ENCODE results near the gene KCNK17.

The KCNK17 gene

DNA sequence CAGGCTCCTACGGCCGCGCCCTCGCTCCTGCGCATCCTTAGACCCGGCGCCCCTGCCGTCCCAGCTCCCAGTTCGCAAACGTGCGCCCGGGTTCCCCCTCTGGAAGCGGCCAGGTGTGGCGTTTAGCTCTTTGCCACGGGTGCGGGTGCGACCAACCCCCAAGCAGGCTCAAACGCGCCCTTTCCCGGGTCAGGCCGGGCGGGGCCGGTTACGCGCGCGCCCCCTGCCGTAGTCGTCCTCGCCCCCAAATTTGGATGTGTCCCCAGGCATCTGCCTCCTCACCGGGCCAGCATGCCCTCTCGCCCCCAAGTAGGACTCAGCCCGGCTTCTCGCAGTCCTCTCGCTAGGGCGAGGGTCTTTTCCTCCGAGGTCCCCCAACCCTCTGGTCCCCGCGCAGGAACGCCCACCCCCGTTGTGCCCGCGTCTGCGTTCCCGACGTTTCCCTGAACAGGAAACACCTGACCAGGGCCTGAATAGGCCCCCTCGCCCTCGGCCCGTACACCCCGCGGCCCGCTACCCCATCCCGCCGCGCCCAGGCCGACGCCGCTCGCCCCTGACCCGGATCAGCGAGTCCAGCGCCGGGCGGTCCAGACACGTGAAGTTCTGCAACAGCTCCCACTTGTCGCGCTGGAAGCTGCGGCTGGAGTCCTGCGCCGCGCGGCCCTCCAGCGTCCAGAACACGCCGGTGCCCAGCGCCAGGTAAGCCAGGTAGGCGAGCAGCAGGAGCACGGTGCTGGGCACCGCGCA, 520 bp downstream of the KCNK17 start:
- no peak overlapping the region for H3K27ac ChIP-seq
- no peak for DNase-seq (ENCODE audit: low spot score)
- ChIA-PET CTCF (interaction anchor here (0.6 to 0.7 kb wide), 2 partner anchors 22 to 200 kb away, joined by 3 to 5 read pairs; no protein-coding TSS in a partner anchor), POLR2A (ENCODE audit: low non-redundant PET) (no interaction called here)
- TF ChIP-seq, protein P1, sequence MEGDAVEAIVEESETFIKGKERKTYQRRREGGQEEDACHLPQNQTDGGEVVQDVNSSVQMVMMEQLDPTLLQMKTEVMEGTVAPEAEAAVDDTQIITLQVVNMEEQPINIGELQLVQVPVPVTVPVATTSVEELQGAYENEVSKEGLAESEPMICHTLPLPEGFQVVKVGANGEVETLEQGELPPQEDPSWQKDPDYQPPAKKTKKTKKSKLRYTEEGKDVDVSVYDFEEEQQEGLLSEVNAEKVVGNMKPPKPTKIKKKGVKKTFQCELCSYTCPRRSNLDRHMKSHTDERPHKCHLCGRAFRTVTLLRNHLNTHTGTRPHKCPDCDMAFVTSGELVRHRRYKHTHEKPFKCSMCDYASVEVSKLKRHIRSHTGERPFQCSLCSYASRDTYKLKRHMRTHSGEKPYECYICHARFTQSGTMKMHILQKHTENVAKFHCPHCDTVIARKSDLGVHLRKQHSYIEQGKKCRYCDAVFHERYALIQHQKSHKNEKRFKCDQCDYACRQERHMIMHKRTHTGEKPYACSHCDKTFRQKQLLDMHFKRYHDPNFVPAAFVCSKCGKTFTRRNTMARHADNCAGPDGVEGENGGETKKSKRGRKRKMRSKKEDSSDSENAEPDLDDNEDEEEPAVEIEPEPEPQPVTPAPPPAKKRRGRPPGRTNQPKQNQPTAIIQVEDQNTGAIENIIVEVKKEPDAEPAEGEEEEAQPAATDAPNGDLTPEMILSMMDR (conservative IDR thresholded peaks at IDR 0.05; ENCODE audit: low read depth) = no peak

DNA sequence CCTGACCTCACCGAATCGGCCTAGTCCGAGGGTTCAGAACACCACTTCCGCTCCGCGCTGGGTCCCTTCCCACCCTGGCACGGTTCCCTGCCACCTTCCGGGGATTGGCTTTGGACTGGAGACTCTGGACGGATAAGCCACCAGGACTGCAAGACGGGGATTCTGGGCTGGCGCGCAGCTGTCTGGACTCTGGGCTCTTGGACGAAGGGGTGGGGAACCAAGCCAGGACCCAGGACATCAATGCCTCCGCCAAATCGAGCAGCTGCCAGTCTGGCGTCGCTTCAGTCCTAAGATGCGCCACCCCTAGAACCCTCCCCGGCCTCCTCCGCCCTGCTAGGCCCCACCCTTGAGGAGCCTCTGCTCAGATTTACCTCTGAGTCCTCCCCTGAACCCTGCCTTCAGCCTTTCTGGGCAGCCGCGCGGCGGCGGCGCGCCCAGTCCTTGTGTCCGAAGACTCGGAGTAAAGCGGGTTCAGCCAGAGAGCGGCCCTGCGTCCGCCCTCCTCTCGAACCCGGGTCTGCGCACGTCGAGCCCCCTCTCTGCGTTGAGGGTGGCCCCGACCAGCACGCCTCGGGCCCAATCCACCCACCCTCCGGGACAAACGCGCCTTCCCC, 1.2 kb downstream of the KCNK17 start:
- DNase-seq (ENCODE audit: low spot score) = no peak
- TF ChIP-seq, protein P1 (conservative IDR thresholded peaks at IDR 0.05; ENCODE audit: low read depth) = no peak
- ChIA-PET CTCF (interaction anchor here (0.6 to 0.7 kb wide), 2 partner anchors 21 to 199 kb away, joined by 3 to 5 read pairs; no protein-coding TSS in a partner anchor), POLR2A (ENCODE audit: low non-redundant PET) (no interaction called here)
- H3K27ac ChIP-seq = no peak overlapping the region

GRCh38 chr6:39310542-39310941, 3.7 kb downstream of the KCNK17 start:
- DNase-seq (ENCODE audit: low spot score) = no peak
- ChIA-PET POLR2A (ENCODE audit: low non-redundant PET) (no interaction called here), CTCF (interaction anchor here (0.6 to 1.9 kb wide), 8 partner anchors 9 to 526 kb away, joined by 3 to 14 read pairs (median 3); no protein-coding TSS in a partner anchor)
- H3K27ac ChIP-seq = no peak overlapping the region
- TF ChIP-seq, protein P1 (conservative IDR thresholded peaks at IDR 0.05; ENCODE audit: low read depth) = no peak

- TF ChIP-seq, protein P1 (conservative IDR thresholded peaks at IDR 0.05; ENCODE audit: low read depth) = peak; percentile 84
- CTCF ChIA-PET = interaction anchor here (0.6 to 1.9 kb wide), 8 partner anchors 9 to 526 kb away, joined by 3 to 14 read pairs (median 3); no protein-coding TSS in a partner anchor
- H3K27ac ChIP-seq = no peak overlapping the region
- POLR2A ChIA-PET (ENCODE audit: low non-redundant PET) = no interaction called here
- peak; percentile 81 for DNase-seq (ENCODE audit: low spot score)
Measured at GRCh38 chr6:39309942-39310531, 4.2 kb downstream of the KCNK17 start.

- POLR2A ChIA-PET (ENCODE audit: low non-redundant PET) = no interaction called here
- no peak overlapping the region for H3K27ac ChIP-seq
- DNase-seq (ENCODE audit: low spot score) = no peak
- CTCF ChIA-PET = interaction anchor here (7.6 kb wide), 1 partner anchor 141 kb away, joined by 116 read pairs; no protein-coding TSS in a partner anchor
- TF ChIP-seq, protein P1 (conservative IDR thresholded peaks at IDR 0.05; ENCODE audit: low read depth) = no peak
Measured at GRCh38 chr6:39307462-39307861, 6.8 kb downstream of the KCNK17 start.

- H3K27ac ChIP-seq = no peak overlapping the region
- CTCF ChIA-PET = interaction anchor here (1.2 to 7.6 kb wide), 3 partner anchors 138 to 433 kb away, joined by 3 to 116 read pairs (median 3); no protein-coding TSS in a partner anchor
- TF ChIP-seq, protein P1 (conservative IDR thresholded peaks at IDR 0.05; ENCODE audit: low read depth) = no peak
- POLR2A ChIA-PET (ENCODE audit: low non-redundant PET) = no interaction called here
- no peak for DNase-seq (ENCODE audit: low spot score)
Measured at GRCh38 chr6:39304951-39305350, 9.3 kb downstream of the KCNK17 start.

All from RWPE1 (cell line).